GM21529 (cell line): Measurements from ENCODE around the gene NR1D1.

ENCODE experiments used
- ATAC-seq: cut with Tn5 transposase; IDR thresholded peaks from one replicate; pipeline ENCODE4 v1.9.1; 2021; ENCODE audit not compliant: unreplicated experiment

Gene NR1D1

GRCh38 chr17:40111221-40112128 is 11.1 kb upstream of the NR1D1 start:
- no peak for ATAC-seq

- ATAC-seq, result no peak
Measured at GRCh38 chr17:40110026-40110845, 9.8 kb upstream of the NR1D1 start.

GRCh38 chr17:40108970-40109824 is 8.8 kb upstream of the NR1D1 start:
- no peak for ATAC-seq

GRCh38 chr17:40107522-40108174 is 7.3 kb upstream of the NR1D1 start:
- ATAC-seq, result no peak

GRCh38 chr17:40106760-40107521 is 6.6 kb upstream of the NR1D1 start:
- ATAC-seq, result no peak

GRCh38 chr17:40105861-40106759 is 5.7 kb upstream of the NR1D1 start:
- no peak for ATAC-seq

- no peak for ATAC-seq
Measured at GRCh38 chr17:40104594-40105486, 4.5 kb upstream of the NR1D1 start.

- no peak for ATAC-seq
Measured at GRCh38 chr17:40103688-40104087, 3.3 kb upstream of the NR1D1 start.

GRCh38 chr17:40103071-40103661 is 2.8 kb upstream of the NR1D1 start:
- no peak for ATAC-seq

GRCh38 chr17:40101367-40102210 is 1.2 kb upstream of the NR1D1 start:
- no peak for ATAC-seq

GRCh38 chr17:40100669-40101366 is 429 bp upstream of the NR1D1 start:
- peak; percentile 26 for ATAC-seq

- ATAC-seq, result no peak
Measured at GRCh38 chr17:40099619-40100418, 570 bp downstream of the NR1D1 start.

GRCh38 chr17:40098846-40099618 is 1.4 kb downstream of the NR1D1 start:
- peak; percentile 60 for ATAC-seq
